Measurements from ENCODE around the gene AUTS2.
"Not testable (repeated sequence)": the region's sequence is repeated elsewhere in the genome, so short reads cannot be mapped to it uniquely, and the experiment has no call there.

Gene AUTS2

DNA sequence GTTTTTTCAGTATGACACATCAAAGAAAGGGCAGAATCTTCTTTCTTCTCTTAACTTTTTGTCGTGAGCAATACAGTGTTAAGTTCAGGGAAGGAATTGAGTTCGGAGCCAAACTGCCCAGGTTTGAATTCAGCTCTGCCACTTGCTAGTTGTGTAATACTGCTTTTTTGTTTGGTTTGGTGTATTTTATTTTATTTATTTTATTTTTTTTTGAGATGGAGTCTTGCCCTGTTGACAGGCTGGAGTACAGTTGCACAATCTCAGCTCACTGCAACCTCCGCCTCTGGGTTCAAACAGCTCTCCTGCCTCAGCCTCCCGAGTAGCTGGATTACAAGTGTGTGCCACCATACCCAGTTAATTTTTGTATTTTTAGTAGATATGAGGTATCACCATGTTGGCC lies 993.9 kb downstream of the AUTS2 start:
- TF ChIP-seq, protein P1, sequence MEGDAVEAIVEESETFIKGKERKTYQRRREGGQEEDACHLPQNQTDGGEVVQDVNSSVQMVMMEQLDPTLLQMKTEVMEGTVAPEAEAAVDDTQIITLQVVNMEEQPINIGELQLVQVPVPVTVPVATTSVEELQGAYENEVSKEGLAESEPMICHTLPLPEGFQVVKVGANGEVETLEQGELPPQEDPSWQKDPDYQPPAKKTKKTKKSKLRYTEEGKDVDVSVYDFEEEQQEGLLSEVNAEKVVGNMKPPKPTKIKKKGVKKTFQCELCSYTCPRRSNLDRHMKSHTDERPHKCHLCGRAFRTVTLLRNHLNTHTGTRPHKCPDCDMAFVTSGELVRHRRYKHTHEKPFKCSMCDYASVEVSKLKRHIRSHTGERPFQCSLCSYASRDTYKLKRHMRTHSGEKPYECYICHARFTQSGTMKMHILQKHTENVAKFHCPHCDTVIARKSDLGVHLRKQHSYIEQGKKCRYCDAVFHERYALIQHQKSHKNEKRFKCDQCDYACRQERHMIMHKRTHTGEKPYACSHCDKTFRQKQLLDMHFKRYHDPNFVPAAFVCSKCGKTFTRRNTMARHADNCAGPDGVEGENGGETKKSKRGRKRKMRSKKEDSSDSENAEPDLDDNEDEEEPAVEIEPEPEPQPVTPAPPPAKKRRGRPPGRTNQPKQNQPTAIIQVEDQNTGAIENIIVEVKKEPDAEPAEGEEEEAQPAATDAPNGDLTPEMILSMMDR (conservative IDR thresholded peaks at IDR 0.05; ENCODE audit: low read length) = no peak
- TF ChIP-seq EZH2phosphoT487 (IDR thresholded peaks at IDR 0.05; ENCODE audit: borderline replicate concordance) = no peak
- no peak overlapping the region for H3K4me3 ChIP-seq (ENCODE audit: low read length, poor library complexity, severe bottlenecking)
- no peaks in the 10 kb centered on the region for H3K27me3 ChIP-seq (ENCODE audit: insufficient read depth, low read length, poor library complexity, severe bottlenecking)
- H3K4me1 ChIP-seq (ENCODE audit: insufficient read depth, low read length, poor library complexity, severe bottlenecking) = no peaks in the 10 kb centered on the region
- no peaks in the 10 kb centered on the region for H4K20me1 ChIP-seq (ENCODE audit: insufficient read depth, low read length, poor library complexity, severe bottlenecking)
- no peaks in the 10 kb centered on the region for H3F3A ChIP-seq (ENCODE audit: low read depth)
- no peak overlapping the region for H3K9ac ChIP-seq (ENCODE audit: low read depth, low read length, poor library complexity, severe bottlenecking)
- H3K9me2 ChIP-seq (replicated peaks; ENCODE audit: low read depth, low read length) = no peaks in the 10 kb centered on the region
- H3K9me3 ChIP-seq (ENCODE audit: insufficient read depth, low read depth, low read length) = no peaks in the 10 kb centered on the region
- H3K36me3 ChIP-seq (ENCODE audit: insufficient read depth, low read length) = no peaks in the 10 kb centered on the region
- no peak overlapping the region for H3K4me2 ChIP-seq (ENCODE audit: low read depth, low read length, poor library complexity, severe bottlenecking)
- H3K79me2 ChIP-seq (ENCODE audit: insufficient read depth, low read length) = no peaks in the 10 kb centered on the region
- no peak overlapping the region for H2AFZ ChIP-seq (ENCODE audit: low read length)

DNA sequence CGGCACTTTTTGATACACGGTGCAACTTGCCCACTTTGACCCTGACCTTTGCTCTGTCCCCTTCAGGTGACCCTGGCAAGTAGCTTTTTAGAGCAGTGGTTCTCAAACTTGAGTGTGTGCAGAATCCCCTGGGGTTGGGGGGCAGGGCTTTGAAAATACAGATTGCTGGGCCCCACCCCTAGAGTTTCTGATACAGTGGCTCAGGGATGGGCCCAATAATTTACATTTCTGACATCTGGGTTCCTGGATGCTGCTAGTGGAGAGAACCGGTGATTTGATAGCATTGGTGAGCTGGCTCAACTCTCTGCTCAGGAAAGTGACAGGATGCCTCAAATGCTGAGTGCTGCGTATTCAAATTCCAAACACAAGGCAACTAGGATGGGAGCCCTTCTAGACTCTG lies 995.9 kb downstream of the AUTS2 start:
- no peak overlapping the region for H3K4me2 ChIP-seq (ENCODE audit: low read depth, low read length, poor library complexity, severe bottlenecking)
- TF ChIP-seq EZH2phosphoT487 (IDR thresholded peaks at IDR 0.05; ENCODE audit: borderline replicate concordance) = no peak
- TF ChIP-seq, protein P1 (conservative IDR thresholded peaks at IDR 0.05; ENCODE audit: low read length) = no peak
- H3K4me3 ChIP-seq (ENCODE audit: low read length, poor library complexity, severe bottlenecking) = no peak overlapping the region
- H2AFZ ChIP-seq (ENCODE audit: low read length) = no peak overlapping the region
- H3F3A ChIP-seq (ENCODE audit: low read depth) = no peaks in the 10 kb centered on the region
- H4K20me1 ChIP-seq (ENCODE audit: insufficient read depth, low read length, poor library complexity, severe bottlenecking) = no peaks in the 10 kb centered on the region
- H3K79me2 ChIP-seq (ENCODE audit: insufficient read depth, low read length) = no peaks in the 10 kb centered on the region
- H3K9ac ChIP-seq (ENCODE audit: low read depth, low read length, poor library complexity, severe bottlenecking) = no peak overlapping the region
- no peaks in the 10 kb centered on the region for H3K9me3 ChIP-seq (ENCODE audit: insufficient read depth, low read depth, low read length)
- H3K36me3 ChIP-seq (ENCODE audit: insufficient read depth, low read length) = no peaks in the 10 kb centered on the region
- H3K9me2 ChIP-seq (replicated peaks; ENCODE audit: low read depth, low read length) = no peaks in the 10 kb centered on the region
- no peaks in the 10 kb centered on the region for H3K4me1 ChIP-seq (ENCODE audit: insufficient read depth, low read length, poor library complexity, severe bottlenecking)
- no peaks in the 10 kb centered on the region for H3K27me3 ChIP-seq (ENCODE audit: insufficient read depth, low read length, poor library complexity, severe bottlenecking)

DNA sequence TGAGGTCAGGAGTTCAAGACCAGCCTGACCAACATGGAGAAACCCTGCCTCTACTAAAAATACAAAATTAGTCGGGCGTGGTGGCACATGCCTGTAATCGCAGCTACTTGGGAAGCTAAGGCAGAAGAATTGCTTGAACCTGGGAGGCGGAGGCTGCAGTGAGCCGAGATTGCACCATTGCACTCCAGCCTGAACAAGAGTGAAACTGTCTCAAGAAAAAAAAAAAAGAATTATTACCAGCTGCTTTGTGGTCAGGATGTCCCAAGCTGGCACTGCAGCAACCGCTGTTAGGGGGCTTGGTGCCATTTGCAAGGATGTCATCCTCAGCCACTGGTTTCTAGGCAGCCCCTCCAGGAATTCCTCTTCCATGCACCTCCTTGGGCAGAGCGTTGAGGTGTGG lies 996.6 kb downstream of the AUTS2 start:
- not testable (repeated sequence) for H4K20me1 ChIP-seq (ENCODE audit: insufficient read depth, low read length, poor library complexity, severe bottlenecking); H3K9me2 ChIP-seq (replicated peaks; ENCODE audit: low read depth, low read length); H3K4me2 ChIP-seq (ENCODE audit: low read depth, low read length, poor library complexity, severe bottlenecking); H2AFZ ChIP-seq (ENCODE audit: low read length); H3F3A ChIP-seq (ENCODE audit: low read depth); H3K27me3 ChIP-seq (ENCODE audit: insufficient read depth, low read length, poor library complexity, severe bottlenecking); H3K9me3 ChIP-seq (ENCODE audit: insufficient read depth, low read depth, low read length); H3K4me1 ChIP-seq (ENCODE audit: insufficient read depth, low read length, poor library complexity, severe bottlenecking); H3K36me3 ChIP-seq (ENCODE audit: insufficient read depth, low read length); H3K9ac ChIP-seq (ENCODE audit: low read depth, low read length, poor library complexity, severe bottlenecking); H3K79me2 ChIP-seq (ENCODE audit: insufficient read depth, low read length); H3K4me3 ChIP-seq (ENCODE audit: low read length, poor library complexity, severe bottlenecking)

DNA sequence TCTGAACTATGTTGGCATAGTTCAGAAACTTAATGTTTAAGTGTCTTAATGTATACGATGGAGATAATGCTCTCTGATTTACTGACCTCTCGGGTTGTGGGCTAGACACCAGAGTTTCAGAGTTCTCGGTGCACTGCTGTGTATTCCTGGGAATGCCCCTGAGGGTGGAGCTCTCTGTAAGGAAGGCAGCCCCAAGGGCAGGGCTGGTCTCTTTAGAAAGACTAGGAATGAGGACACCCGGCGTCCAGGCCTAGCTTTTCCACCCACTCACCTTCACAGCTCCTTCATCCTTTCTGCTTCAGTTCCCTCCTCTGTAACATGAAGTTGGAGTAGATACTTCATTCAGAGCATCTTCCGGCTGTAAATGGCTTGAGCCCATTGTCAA lies 997.1 kb downstream of the AUTS2 start:
- H4K20me1 ChIP-seq (ENCODE audit: insufficient read depth, low read length, poor library complexity, severe bottlenecking) = no peaks in the 10 kb centered on the region
- H3K9ac ChIP-seq (ENCODE audit: low read depth, low read length, poor library complexity, severe bottlenecking) = no peak overlapping the region
- H3K79me2 ChIP-seq (ENCODE audit: insufficient read depth, low read length) = no peaks in the 10 kb centered on the region
- TF ChIP-seq EZH2phosphoT487 (IDR thresholded peaks at IDR 0.05; ENCODE audit: borderline replicate concordance) = no peak
- TF ChIP-seq, protein P1 (conservative IDR thresholded peaks at IDR 0.05; ENCODE audit: low read length) = no peak
- no peak overlapping the region for H2AFZ ChIP-seq (ENCODE audit: low read length)
- H3K27me3 ChIP-seq (ENCODE audit: insufficient read depth, low read length, poor library complexity, severe bottlenecking) = no peaks in the 10 kb centered on the region
- H3F3A ChIP-seq (ENCODE audit: low read depth) = no peaks in the 10 kb centered on the region
- no peaks in the 10 kb centered on the region for H3K9me3 ChIP-seq (ENCODE audit: insufficient read depth, low read depth, low read length)
- H3K9me2 ChIP-seq (replicated peaks; ENCODE audit: low read depth, low read length) = no peaks in the 10 kb centered on the region
- H3K36me3 ChIP-seq (ENCODE audit: insufficient read depth, low read length) = no peaks in the 10 kb centered on the region
- H3K4me2 ChIP-seq (ENCODE audit: low read depth, low read length, poor library complexity, severe bottlenecking) = no peak overlapping the region
- H3K4me3 ChIP-seq (ENCODE audit: low read length, poor library complexity, severe bottlenecking) = no peak overlapping the region
- H3K4me1 ChIP-seq (ENCODE audit: insufficient read depth, low read length, poor library complexity, severe bottlenecking) = no peaks in the 10 kb centered on the region
